SHP77 (cell line): ENCODE results near the gene MSI2.

Experiments used
- DNase-seq, 2 experiments: peaks; one replicate each; lab custom pipeline; 2025; lab: John Stamatoyannopoulos, UW

MSI2 gene

GRCh38 chr17:57638284-57638683 lies 382.0 kb downstream of the MSI2 start:
- DNase-seq = no peak

- no peak for DNase-seq
Observed at GRCh38 chr17:57639381-57639780, 383.1 kb downstream of the MSI2 start.

GRCh38 chr17:57640079-57640478 lies 383.8 kb downstream of the MSI2 start:
- no peak for DNase-seq

- no peak for DNase-seq
Observed at GRCh38 chr17:57641761-57642160, 385.4 kb downstream of the MSI2 start.

GRCh38 chr17:57643062-57643461 lies 386.7 kb downstream of the MSI2 start:
- no peak for DNase-seq

GRCh38 chr17:57644326-57644725 lies 388.0 kb downstream of the MSI2 start:
- DNase-seq = no peak

- DNase-seq = no peak
Observed at GRCh38 chr17:57645950-57646665, 389.8 kb downstream of the MSI2 start.

GRCh38 chr17:57648720-57649119 lies 392.4 kb downstream of the MSI2 start:
- no peak for DNase-seq

- no peak for DNase-seq
Observed at GRCh38 chr17:57649191-57649590, 392.9 kb downstream of the MSI2 start.

GRCh38 chr17:57649731-57650484 lies 393.6 kb downstream of the MSI2 start:
- no peak for DNase-seq

GRCh38 chr17:57650548-57650947 lies 394.2 kb downstream of the MSI2 start:
- DNase-seq = no peak

GRCh38 chr17:57651451-57651850 lies 395.1 kb downstream of the MSI2 start:
- DNase-seq = no peak

GRCh38 chr17:57651996-57652395 lies 395.7 kb downstream of the MSI2 start:
- no peak for DNase-seq

GRCh38 chr17:57652811-57653210 lies 396.5 kb downstream of the MSI2 start:
- DNase-seq = no peak

- DNase-seq = no peak
Observed at GRCh38 chr17:57653279-57653678, 397.0 kb downstream of the MSI2 start.

GRCh38 chr17:57654040-57654775 lies 397.9 kb downstream of the MSI2 start:
- DNase-seq = no peak

GRCh38 chr17:57655553-57655952 lies 399.2 kb downstream of the MSI2 start:
- no peak for DNase-seq

GRCh38 chr17:57657211-57657610 lies 400.9 kb downstream of the MSI2 start:
- DNase-seq = no peak

GRCh38 chr17:57662041-57662440 lies 405.7 kb downstream of the MSI2 start:
- DNase-seq = peak; percentile 11 to 25

GRCh38 chr17:57662644-57663308 lies 406.5 kb downstream of the MSI2 start:
- DNase-seq = peak; percentile 94 to 96

GRCh38 chr17:57663326-57664070 lies 407.2 kb downstream of the MSI2 start:
- DNase-seq = no peak

- DNase-seq = no peak
Observed at GRCh38 chr17:57665128-57665527, 408.8 kb downstream of the MSI2 start.
